Occipital lobe (tissue), 2 donors: ENCODE results near the gene DOCK2. TPM values are rescaled to one million over a fixed set of nuclear protein-coding genes. Genes with fewer than 3 reads are reported as not detected.
A peak's percentile ranks its signal among the peaks of the same experiment; 100 is the strongest.
"Not testable (repeated sequence)": the region's sequence is repeated elsewhere in the genome, so short reads cannot be mapped to it uniquely, and the experiment has no call there.

ENCODE experiments used
- DNase-seq: peaks from one replicate; lab custom pipeline; 2025; lab: John Stamatoyannopoulos, UW
- total RNA-seq: library from RNA; depleted of rRNA; stranded (reverse); fragments of >200 nt; gene quantifications from one replicate; pipeline ENCODE4 v1.2.3, GENCODE V29; 2014

Gene DOCK2
- total RNA-seq, 1 donor from 2014 or later, result 6.4 TPM

- no peak for DNase-seq
Observed at GRCh38 chr5:170082701-170083100, 445.6 kb downstream of the DOCK2 start.

GRCh38 chr5:170087168-170087817 lies 450.2 kb downstream of the DOCK2 start:
- DNase-seq, result no peak

GRCh38 chr5:170092455-170093101 lies 455.5 kb downstream of the DOCK2 start:
- no peak for DNase-seq

- DNase-seq, result not testable (repeated sequence)
Observed at GRCh38 chr5:170094329-170094728, 457.3 kb downstream of the DOCK2 start.

GRCh38 chr5:170095646-170096045 lies 458.6 kb downstream of the DOCK2 start:
- DNase-seq, result no peak

- no peak for DNase-seq
Observed at GRCh38 chr5:170097934-170098333, 460.9 kb downstream of the DOCK2 start.

- peak; percentile 43 for DNase-seq
Observed at GRCh38 chr5:170100066-170100943, 463.2 kb downstream of the DOCK2 start.

GRCh38 chr5:170103447-170103846 lies 466.4 kb downstream of the DOCK2 start:
- no peak for DNase-seq

- no peak for DNase-seq
Observed at GRCh38 chr5:170104299-170104698, 467.2 kb downstream of the DOCK2 start.

- DNase-seq, result no peak
Observed at GRCh38 chr5:170104710-170105109, 467.6 kb downstream of the DOCK2 start.

GRCh38 chr5:170105642-170106611 lies 468.9 kb downstream of the DOCK2 start, which contains the start of gene FOXI1:
FOXI1 (plus strand) TSS chr5:170105897; CDS start chr5:170105958, 61 bp downstream.
- no peak for DNase-seq

GRCh38 chr5:170107674-170108073 lies 470.6 kb downstream of the DOCK2 start:
- DNase-seq, result no peak

- DNase-seq, result no peak
Observed at GRCh38 chr5:170108266-170108785, 471.3 kb downstream of the DOCK2 start.

GRCh38 chr5:170109059-170110031 lies 472.3 kb downstream of the DOCK2 start:
- DNase-seq, result no peak

- DNase-seq, result no peak
Observed at GRCh38 chr5:170110403-170111087, 473.5 kb downstream of the DOCK2 start.

GRCh38 chr5:170111088-170111785 lies 474.2 kb downstream of the DOCK2 start:
- no peak for DNase-seq

GRCh38 chr5:170112876-170113521 lies 475.9 kb downstream of the DOCK2 start:
- no peak for DNase-seq

GRCh38 chr5:170113522-170113900 lies 476.4 kb downstream of the DOCK2 start:
- DNase-seq, result no peak
